GM12875 (cell line): ENCODE data around the gene FAM181A.
A peak's percentile ranks its signal among the peaks of the same experiment; 100 is the strongest.

ENCODE experiments used
- H3K4me3 ChIP-seq: one replicate; pipeline ENCODE4 v1.5.1; 2011; ENCODE audit warnings: low read depth, low read length, control low read depth
- TF ChIP-seq, protein P1 (sequence below): IDR thresholded peaks from 2 replicates; pipeline ENCODE4 v1.5.1; 2011; ENCODE audit warnings: low read depth, mild to moderate bottlenecking, control low read depth, inconsistent platforms, low read length, moderate library complexity, borderline replicate concordance; ENCODE audit not compliant: insufficient read depth

The FAM181A gene

GRCh38 chr14:93954900-93955849 is 28.0 kb downstream of the FAM181A start:
- TF ChIP-seq, protein P1, sequence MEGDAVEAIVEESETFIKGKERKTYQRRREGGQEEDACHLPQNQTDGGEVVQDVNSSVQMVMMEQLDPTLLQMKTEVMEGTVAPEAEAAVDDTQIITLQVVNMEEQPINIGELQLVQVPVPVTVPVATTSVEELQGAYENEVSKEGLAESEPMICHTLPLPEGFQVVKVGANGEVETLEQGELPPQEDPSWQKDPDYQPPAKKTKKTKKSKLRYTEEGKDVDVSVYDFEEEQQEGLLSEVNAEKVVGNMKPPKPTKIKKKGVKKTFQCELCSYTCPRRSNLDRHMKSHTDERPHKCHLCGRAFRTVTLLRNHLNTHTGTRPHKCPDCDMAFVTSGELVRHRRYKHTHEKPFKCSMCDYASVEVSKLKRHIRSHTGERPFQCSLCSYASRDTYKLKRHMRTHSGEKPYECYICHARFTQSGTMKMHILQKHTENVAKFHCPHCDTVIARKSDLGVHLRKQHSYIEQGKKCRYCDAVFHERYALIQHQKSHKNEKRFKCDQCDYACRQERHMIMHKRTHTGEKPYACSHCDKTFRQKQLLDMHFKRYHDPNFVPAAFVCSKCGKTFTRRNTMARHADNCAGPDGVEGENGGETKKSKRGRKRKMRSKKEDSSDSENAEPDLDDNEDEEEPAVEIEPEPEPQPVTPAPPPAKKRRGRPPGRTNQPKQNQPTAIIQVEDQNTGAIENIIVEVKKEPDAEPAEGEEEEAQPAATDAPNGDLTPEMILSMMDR = no peak
- H3K4me3 ChIP-seq = peak overlapping the region; percentile 60

DNA sequence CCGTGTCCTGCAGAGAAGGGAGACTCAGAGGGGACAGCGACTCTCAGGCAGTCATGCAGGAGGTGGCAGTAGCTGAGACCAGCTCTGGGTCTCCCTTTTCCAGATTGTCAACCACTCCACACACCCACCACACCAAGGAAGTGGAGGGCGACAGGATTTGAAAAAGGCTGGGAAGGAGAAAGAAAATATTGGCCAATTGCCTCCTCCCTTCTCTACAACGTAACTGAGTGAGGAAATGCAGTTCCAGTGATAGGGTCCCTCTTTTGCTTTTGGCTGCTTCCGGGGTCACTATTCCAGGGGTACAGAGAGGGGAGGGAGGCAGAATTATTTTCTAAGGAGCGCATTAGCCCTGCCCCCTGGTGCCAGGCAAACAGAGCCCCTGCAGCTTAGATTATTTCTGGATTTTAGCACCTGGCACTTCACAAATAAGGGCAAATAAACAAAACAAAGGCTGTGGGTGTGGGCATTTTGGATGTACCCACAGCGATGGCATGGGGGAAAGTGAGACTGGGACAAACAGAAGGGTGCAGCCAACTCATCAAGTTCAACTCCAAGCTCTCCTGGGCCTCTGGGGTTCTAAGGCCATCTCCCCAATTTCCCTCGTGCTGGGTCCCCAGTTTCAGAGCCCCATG is 28.8 kb downstream of the FAM181A start:
- TF ChIP-seq, protein P1 = no peak
- H3K4me3 ChIP-seq = peak overlapping the region; percentile 60

- TF ChIP-seq, protein P1 = no peak
- H3K4me3 ChIP-seq = peak overlapping the region; percentile 60
These were observed 29.6 kb downstream of the FAM181A start for GRCh38 chr14:93956514-93957332.

GRCh38 chr14:93957333-93957710 is 30.2 kb downstream of the FAM181A start:
- peak overlapping the region; percentile 3 for H3K4me3 ChIP-seq
- TF ChIP-seq, protein P1 = no peak

GRCh38 chr14:93957751-93958566 is 30.8 kb downstream of the FAM181A start:
- no peak overlapping the region for H3K4me3 ChIP-seq
- TF ChIP-seq, protein P1 = no peak

GRCh38 chr14:93958567-93959238 is 31.6 kb downstream of the FAM181A start:
- H3K4me3 ChIP-seq = no peak overlapping the region
- TF ChIP-seq, protein P1 = no peak
